ENCODE data around the gene LANCL1.

- TF ChIP-seq CTCF (IDR thresholded peaks at IDR 0.05) = no peak
- no peak for TF ChIP-seq POLR2A (IDR thresholded peaks at IDR 0.05)
These were observed 40.7 kb upstream of the LANCL1 start for GRCh38 chr2:210517264-210517663.
